ENCODE data around the gene NBAS. TPM values are rescaled to one million over a fixed set of nuclear protein-coding genes. Genes with fewer than 3 reads are reported as not detected.

NBAS gene
- total and polyA plus RNA-seq, 2 donors (not counting 3 experiments of a cell fraction or from before 2014, with no cell fraction given) = 29.4 to 43.0 TPM

- Histone ChIP-seq H2AFZ (ENCODE audit: low read depth, low read length) (no peak overlapping the region), H3K4me3 (replicated peaks in 1 of 3; ENCODE audit: insufficient read depth in 1 of 3, low read depth in 1 of 3, low read length in 3 of 3) (no peak overlapping the region), H3K4me1 (ENCODE audit: control insufficient read depth, extremely low read depth, insufficient read depth, low read length) (no peaks in the 10 kb centered on the region), H3K9me3 (replicated peaks; ENCODE audit: control insufficient read depth, insufficient read depth, low read length) (no peaks in the 10 kb centered on the region), H3K36me3 (ENCODE audit: control insufficient read depth in 2 of 2, extremely low read depth in 1 of 2, insufficient read depth in 2 of 2, low read length in 2 of 2) (peaks cover 0 to 5% of the 10 kb centered on the region in 2 experiments), H3K4me2 (ENCODE audit: insufficient read depth, low read length) (no peak overlapping the region), H3K79me2 (ENCODE audit: control insufficient read depth, insufficient read depth, low read length) (no peaks in the 10 kb centered on the region), H3K9me1 (replicated peaks; ENCODE audit: control insufficient read depth, extremely low read depth, insufficient read depth, low read length) (no peaks in the 10 kb centered on the region), H4K20me1 (replicated peaks; ENCODE audit: control insufficient read depth, extremely low read depth, insufficient read depth, low read length) (no peaks in the 10 kb centered on the region), H3K9ac (replicated peaks; ENCODE audit: extremely low read depth, insufficient read depth, low read length) (no peak overlapping the region), H3K27me3 (ENCODE audit: control insufficient read depth in 2 of 2, insufficient read depth in 2 of 2, low read length in 2 of 2) (no peaks in the 10 kb centered on the region), H3K27ac (ENCODE audit: insufficient read depth, low read depth, low read length) (no peak overlapping the region)
- DNase-seq (ENCODE audit: low read depth, low spot score) (no peak), FAIRE-seq (no peak)
- dilution Hi-C loops (cut with MboI; ENCODE audit: extremely low pct_ligation_motif_present, low sequenced_read_pairs) (no loop called here), intact Hi-C loops (cut with micrococcal nuclease) (no loop called here)
- BruUV-seq (replicated peaks) = no TSS peak
- ChIA-PET CTCF (no interaction called here), POLR2A (no interaction called here)
- TF ChIP-seq POLR2A (IDR thresholded peaks at IDR 0.05; ENCODE audit: low read depth, low read length) (no peak), FOS (IDR thresholded peaks at IDR 0.05; ENCODE audit: borderline replicate concordance, insufficient read depth, low read length) (no peak), EZH2 (IDR thresholded peaks at IDR 0.05; ENCODE audit: borderline replicate concordance, low read depth, low read length, severe bottlenecking) (no peak), POLR2AphosphoS5 (IDR thresholded peaks at IDR 0.05; ENCODE audit: insufficient read depth, low read depth, low read length) (no peak), JUN (IDR thresholded peaks at IDR 0.05; ENCODE audit: borderline replicate concordance, insufficient read depth, insufficient read length, low read depth) (no peak), MYC (IDR thresholded peaks at IDR 0.05; ENCODE audit: low read depth, low read length) (no peak), GATA2 (IDR thresholded peaks at IDR 0.05; ENCODE audit: insufficient read depth, insufficient read length, low read depth, low read length) (no peak), CTCF (IDR thresholded peaks at IDR 0.05; ENCODE audit: extremely low read depth in 1 of 2, insufficient read depth in 1 of 2, low read depth in 1 of 2, low read length in 2 of 2) (no peak)
- TF ChIP-seq, protein P1, sequence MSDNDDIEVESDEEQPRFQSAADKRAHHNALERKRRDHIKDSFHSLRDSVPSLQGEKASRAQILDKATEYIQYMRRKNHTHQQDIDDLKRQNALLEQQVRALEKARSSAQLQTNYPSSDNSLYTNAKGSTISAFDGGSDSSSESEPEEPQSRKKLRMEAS (IDR thresholded peaks at IDR 0.05; ENCODE audit: insufficient read depth, insufficient read length) = no peak
Measured at GRCh38 chr2:15278296-15278695, 282.8 kb downstream of the NBAS start.

Data from endothelial cell of umbilical vein (primary cell).